GM12892 (cell line): ENCODE measurements around the gene ROPN1L.

Experiments
- POLR2A ChIP-seq: IDR thresholded peaks from 2 replicates; pipeline ENCODE4 v1.6.1; 2011; ENCODE audit warnings: low read depth, low read length, control low read depth
- POLR2AphosphoS5 ChIP-seq: IDR thresholded peaks from 2 replicates; pipeline ENCODE4 v1.6.1; 2011; ENCODE audit warnings: low read depth, low read length, control low read depth
- TAF1 ChIP-seq: IDR thresholded peaks from 2 replicates; pipeline ENCODE4 v1.6.1; 2011; ENCODE audit warnings: low read depth, mild to moderate bottlenecking, control low read depth, low read length, borderline replicate concordance

DNA sequence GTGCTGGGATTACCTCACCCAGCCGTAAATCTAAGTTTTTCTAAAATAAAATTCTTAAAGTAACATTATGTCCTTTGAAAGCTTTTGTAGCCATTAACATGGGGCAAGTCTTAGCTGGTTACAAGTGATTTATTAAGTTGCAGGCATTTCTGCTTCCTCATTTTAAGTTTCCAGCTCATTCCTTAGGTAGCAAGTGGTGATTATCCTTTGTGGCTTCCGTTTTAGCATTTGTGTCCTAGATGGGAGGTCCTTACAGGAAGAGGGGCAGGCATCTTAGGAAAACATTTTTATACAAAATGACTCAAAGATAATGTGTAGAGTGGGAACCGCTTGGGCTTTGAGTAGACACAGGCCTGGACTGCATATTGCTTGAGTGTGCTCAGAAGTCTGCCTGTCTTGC is 35.0 kb upstream of the ROPN1L start:
- no peak for TF ChIP-seq POLR2AphosphoS5
- no peak for TF ChIP-seq POLR2A
- TF ChIP-seq TAF1 = no peak
